GM18498 (cell line): ENCODE data around the gene PTPRT.

Experiments used
- ATAC-seq: cut with Tn5 transposase; IDR thresholded peaks from one replicate; pipeline ENCODE4 v1.9.1; 2021; ENCODE audit warnings: mild to moderate bottlenecking, moderate library complexity; ENCODE audit not compliant: unreplicated experiment

PTPRT gene

GRCh38 chr20:42341654-42342053 is 848.1 kb downstream of the PTPRT start:
- no peak for ATAC-seq

GRCh38 chr20:42340368-42340767 is 849.3 kb downstream of the PTPRT start:
- no peak for ATAC-seq

GRCh38 chr20:42338294-42339201 is 851.2 kb downstream of the PTPRT start:
- ATAC-seq: no peak

- ATAC-seq: no peak
Measured at GRCh38 chr20:42336576-42336975, 853.1 kb downstream of the PTPRT start.

DNA sequence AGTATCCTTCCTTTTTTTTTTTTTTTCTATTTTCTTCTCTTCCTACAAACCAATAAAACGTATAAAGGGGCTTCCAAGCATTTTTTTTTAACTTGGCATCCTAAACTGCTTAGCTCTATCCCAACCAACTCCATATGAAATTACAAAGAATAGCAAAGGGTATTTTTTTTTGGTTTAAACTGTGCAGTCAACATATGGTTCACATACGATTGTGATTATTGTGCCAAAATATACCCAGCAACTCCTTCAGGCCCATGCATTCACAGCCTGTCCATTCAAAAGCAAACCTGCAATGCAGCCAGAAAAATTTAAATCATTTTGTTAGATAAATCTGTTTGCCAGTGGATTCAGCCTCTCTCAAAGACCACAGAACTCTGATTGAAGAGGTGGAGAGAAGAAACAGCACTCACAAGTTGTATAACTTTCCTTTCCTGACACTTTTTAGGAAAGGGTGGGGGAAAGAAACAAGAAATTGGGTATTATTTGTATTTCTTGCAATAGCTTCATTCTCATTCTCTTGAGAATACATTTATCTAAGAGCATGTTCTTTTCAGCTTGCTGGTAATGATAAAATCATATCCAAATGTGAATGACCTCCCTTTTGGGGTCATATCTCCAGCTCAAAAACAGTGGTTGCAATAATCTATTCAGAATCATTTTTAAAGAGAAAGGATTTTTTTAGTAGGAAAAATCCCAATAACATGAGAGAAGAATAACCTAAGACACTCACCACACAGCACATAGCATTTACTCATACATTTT is 870.3 kb downstream of the PTPRT start:
- ATAC-seq: no peak

- no peak for ATAC-seq
Measured at GRCh38 chr20:42313704-42314103, 876.0 kb downstream of the PTPRT start.

DNA sequence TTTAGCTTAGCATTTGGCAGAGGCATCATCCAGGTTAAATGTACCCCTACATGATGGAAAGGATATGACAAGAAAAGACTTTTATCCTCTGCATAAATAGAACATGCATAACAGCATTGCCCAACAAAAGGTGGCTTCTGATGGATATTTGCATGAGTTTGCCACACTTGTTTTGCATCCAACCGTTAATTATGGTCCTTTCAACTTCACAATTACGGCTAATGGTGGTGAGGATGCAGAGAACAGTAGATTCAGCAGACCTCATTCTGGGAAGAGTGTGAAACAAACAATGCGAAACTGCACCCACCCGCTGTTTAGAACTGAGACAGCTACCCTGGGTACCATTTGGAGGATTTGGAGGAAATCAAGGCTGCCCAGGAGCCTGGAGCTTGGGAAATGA is 880.7 kb downstream of the PTPRT start:
- ATAC-seq: no peak

GRCh38 chr20:42308171-42308570 is 881.5 kb downstream of the PTPRT start:
- ATAC-seq: no peak

DNA sequence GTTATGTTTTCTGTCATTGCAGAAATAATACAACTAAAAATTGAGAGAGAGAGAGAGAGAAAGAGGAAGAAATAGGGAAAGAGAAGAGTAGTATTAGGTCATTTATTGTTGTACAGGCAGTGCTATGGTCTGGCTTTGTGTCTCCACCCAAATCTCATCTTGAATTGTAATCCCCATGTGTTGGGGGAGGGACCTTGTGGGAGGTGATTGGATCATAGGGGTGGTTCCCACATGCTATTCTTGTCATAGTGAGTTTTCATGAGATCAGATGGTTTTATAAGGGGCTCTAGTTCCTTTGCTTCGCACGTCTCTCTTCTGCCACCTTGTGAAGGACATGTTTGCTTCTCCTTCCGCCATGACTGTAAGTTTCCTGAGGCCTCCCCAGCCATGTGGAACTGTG is 894.1 kb downstream of the PTPRT start:
- no peak for ATAC-seq

DNA sequence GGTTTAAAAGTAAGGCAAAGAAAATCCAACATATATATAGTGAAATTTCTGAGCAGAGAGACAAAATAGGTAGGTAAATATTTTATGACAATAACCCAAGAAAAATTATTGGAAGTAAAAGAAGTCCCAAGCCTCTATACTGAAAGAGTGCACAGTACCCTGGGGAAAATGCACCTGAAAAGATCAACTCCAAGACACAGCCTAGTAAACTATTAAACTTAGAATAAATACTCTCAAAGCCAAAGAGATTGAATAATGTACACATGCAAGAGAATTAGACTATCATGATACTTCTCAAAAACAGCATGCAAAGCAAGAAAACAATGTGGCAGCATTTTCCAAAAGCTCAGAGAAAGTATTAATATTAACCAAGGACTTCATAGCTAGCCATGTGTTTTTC is 894.7 kb downstream of the PTPRT start:
- ATAC-seq: no peak

DNA sequence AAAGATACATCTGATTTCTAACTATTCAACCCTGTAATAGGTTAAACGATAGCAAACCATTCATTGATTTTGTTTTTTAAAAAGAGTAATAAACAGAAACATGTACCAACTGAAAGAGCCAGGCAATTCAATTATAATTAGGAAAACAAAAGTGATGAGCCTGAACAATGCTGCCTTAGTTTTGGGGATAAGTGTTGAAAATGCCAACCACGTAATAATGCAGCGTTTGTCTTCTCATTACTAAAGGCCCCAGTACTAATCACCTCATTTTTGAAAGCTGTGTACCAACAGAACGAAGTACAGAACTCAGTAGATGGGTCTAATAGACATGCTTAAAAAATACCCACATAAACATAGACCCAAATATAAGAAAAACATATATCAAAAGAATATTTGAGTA is 907.9 kb downstream of the PTPRT start:
- no peak for ATAC-seq

DNA sequence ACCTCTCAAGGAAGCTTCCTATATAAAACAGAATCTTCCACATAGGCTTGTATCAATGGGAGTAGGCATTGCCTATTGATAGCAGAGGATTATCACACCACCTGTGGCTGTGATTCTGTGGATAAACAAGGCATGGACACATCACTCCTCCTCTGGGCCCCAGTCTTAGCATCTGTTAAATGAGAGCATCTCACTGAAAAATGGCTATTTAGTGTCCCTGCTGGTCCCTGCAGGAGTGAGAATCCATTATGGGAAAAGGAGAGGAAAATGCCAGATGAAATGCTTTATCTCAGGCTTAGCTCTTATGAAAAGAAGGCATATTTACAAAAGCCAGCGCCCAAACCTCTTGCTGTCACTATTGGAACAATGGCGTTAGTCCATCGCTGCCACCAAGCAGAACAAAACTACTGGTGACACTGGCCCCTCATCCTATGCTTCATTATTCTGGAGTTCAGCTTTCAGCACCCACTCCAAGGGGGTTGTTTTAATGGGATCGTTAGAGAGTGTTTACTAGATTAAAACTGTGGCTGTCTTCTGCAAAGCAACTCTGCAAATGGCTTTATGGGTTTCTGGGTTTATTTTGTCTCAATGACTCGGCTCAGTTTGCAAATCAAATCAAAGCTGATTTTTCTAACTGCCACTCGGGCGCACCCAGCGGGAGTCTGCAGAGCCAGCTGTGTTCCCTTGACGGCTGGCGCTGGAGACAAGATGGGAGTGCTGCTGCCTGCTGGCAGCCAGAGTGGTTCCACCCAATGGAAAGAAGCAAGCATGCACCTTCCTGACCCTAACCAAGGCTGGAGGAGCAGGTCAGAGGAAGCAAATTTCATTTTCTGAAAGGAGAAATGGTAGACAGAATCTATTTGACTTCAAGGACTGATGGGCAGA is 912.7 kb downstream of the PTPRT start:
- no peak for ATAC-seq

- no peak for ATAC-seq
Measured at GRCh38 chr20:42274986-42275385, 914.7 kb downstream of the PTPRT start.

- no peak for ATAC-seq
Measured at GRCh38 chr20:42272516-42272915, 917.2 kb downstream of the PTPRT start.

DNA sequence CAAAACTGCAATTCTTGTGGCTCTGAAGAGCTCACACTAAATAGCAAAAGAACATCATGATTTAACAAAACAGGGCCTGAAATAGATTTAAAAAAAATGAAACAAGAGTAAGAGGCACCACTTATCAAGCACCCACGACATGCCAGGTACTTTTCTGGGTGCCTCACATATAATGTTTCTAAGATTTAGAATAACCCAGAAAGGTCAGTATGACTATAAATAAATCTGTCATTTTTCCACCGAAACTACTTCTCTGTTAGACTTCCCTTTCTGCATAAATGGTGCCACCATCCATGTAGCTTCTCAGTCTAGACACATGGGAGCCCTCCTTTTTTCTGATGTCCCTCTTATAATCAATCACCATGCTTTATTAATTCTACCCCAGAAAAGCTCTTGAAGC is 919.2 kb downstream of the PTPRT start:
- ATAC-seq: no peak

DNA sequence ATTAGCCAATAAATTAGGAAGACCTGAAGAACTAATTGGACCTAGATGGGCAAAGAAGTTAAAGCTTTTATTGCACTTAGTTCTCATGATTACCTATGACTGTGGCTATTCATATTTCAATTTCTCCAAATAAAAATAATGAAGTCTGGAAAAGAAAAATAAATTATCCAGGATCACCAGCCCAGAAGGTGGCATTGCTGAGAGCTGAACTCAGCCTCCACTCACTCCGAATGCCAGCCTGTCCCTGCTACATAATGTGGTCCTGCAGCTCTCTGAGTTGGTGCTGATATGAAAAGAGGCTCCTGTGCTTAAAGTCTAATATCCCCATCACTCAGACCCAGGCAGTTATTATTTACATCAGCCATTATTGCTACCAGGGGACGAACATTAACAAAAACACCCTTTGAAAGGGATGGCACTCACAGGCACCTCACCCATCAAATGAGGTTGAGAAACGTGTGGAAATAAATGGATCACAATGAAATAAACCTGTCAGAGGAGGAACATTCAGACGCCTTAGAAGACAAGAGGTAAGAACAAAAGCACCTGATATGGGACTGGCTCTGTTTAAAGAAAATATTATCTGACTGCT is 921.8 kb downstream of the PTPRT start:
- no peak for ATAC-seq

GRCh38 chr20:42261766-42262270 is 927.9 kb downstream of the PTPRT start:
- no peak for ATAC-seq

DNA sequence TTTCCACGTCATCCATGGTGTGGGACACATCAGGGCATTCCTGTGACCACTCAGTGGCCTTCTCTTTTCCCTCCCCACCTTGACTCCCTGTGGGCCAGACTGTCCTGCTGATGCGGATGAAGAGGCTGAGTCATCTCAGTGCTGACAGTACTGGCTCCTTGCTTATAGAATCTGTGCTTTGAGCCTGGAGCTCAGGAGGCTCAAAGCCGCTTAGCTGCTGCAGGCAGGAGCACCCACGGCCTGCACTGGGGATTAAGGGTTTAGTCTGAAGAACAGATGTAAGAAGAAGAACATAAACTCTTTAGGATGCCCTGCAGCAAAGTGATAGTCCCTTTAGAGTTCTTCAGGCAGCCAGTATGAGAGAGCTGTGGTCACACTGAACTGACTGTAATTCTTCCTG is 929.5 kb downstream of the PTPRT start:
- no peak for ATAC-seq

DNA sequence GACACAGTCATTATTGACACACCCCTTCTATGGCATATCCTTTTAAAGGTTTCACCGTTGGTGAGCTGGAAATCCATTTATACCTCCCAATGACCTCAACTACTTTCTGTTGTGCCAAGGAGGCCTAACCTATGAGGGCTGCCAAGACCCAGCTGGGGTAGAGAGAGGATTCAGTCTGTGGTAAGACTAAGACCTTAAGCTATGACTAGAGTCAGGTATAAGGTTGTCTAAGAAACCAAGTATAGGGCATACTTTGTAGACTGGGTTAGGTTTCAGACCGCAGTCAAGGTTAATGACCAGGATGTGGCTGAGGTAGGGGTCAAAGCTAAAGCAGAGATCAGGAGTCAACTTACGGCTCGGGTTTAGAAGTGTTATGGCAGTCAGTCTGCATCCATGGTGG is 930.3 kb downstream of the PTPRT start:
- ATAC-seq: no peak

GRCh38 chr20:42258564-42259302 is 931.0 kb downstream of the PTPRT start:
- ATAC-seq: no peak
